GM12892 (cell line): ENCODE data around the gene C2CD4D.

ENCODE experiments used
- POLR2A ChIP-seq: IDR thresholded peaks from 2 replicates; pipeline ENCODE4 v1.6.1; 2011; ENCODE audit warnings: low read depth, low read length, control low read depth
- POLR2AphosphoS5 ChIP-seq: IDR thresholded peaks from 2 replicates; pipeline ENCODE4 v1.6.1; 2011; ENCODE audit warnings: low read depth, low read length, control low read depth
- TAF1 ChIP-seq: IDR thresholded peaks from 2 replicates; pipeline ENCODE4 v1.6.1; 2011; ENCODE audit warnings: low read depth, mild to moderate bottlenecking, control low read depth, low read length, borderline replicate concordance

GRCh38 chr1:151843398-151843797 is 3.8 kb upstream of the C2CD4D start:
- TF ChIP-seq POLR2A (no peak), TAF1 (no peak), POLR2AphosphoS5 (no peak)
